ENCODE results near the gene NRG3. TPM values are rescaled to one million over a fixed set of nuclear protein-coding genes. Genes with fewer than 3 reads are reported as not detected.

Gene NRG3
- total RNA-seq, 1 donor from 2014 or later = 0.74 TPM

DNA sequence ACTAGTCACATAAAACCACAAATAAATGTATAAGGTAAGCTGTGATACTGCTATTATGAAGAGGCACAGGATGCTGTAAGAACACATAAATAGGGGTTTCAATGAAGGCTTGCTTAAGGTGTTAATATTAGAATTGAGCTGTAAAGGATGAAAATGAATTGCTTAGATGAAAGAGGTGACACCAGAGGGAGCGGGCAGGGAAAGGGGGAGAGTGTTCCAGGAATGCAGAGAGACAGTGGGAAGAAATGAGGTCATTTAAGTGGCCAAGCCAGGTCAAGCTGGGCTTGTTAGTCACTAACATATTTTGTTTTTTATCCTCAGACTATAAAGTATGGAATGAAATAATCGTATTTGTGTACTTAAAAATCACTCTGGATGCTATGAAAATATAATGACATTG, 193.5 kb downstream of the NRG3 start:
- no peaks in the 10 kb centered on the region for H3K4me1 Mint-ChIP-seq
- H3K36me3 Mint-ChIP-seq = no peaks in the 10 kb centered on the region
- H3K27ac Mint-ChIP-seq = no peak overlapping the region
- TF ChIP-seq, protein P1, sequence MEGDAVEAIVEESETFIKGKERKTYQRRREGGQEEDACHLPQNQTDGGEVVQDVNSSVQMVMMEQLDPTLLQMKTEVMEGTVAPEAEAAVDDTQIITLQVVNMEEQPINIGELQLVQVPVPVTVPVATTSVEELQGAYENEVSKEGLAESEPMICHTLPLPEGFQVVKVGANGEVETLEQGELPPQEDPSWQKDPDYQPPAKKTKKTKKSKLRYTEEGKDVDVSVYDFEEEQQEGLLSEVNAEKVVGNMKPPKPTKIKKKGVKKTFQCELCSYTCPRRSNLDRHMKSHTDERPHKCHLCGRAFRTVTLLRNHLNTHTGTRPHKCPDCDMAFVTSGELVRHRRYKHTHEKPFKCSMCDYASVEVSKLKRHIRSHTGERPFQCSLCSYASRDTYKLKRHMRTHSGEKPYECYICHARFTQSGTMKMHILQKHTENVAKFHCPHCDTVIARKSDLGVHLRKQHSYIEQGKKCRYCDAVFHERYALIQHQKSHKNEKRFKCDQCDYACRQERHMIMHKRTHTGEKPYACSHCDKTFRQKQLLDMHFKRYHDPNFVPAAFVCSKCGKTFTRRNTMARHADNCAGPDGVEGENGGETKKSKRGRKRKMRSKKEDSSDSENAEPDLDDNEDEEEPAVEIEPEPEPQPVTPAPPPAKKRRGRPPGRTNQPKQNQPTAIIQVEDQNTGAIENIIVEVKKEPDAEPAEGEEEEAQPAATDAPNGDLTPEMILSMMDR (IDR thresholded peaks at IDR 0.05; ENCODE audit: unreplicated experiment) = no peak
- no peaks in the 10 kb centered on the region for H3K9me3 Mint-ChIP-seq
- no peak for DNase-seq (ENCODE audit: low spot score in 2 of 2, unreplicated experiment in 2 of 2)
- no peak overlapping the region for H3K4me3 Mint-ChIP-seq
- H3K27me3 Mint-ChIP-seq (ENCODE audit: low read depth) = peaks cover 6% of the 10 kb centered on the region

DNA sequence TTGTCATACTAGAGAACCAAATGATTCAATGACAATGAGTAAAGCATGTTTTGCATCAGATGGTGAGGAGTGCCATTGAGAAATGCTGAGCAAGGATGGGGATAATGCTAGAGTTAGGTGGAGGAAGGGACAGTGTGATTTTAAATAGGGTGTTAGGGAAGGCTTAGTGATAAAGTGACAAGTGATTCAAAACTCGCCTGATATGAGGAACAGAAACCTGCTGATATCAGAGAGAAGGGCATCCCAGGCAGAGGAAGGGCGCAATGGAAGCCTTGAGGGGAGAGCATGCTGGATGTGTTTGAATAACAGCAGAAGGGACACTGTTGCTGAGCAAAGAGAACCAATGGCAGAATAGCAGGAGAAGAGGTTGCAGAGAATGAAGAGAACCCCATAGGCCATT, 196.2 kb downstream of the NRG3 start:
- TF ChIP-seq, protein P1 (IDR thresholded peaks at IDR 0.05; ENCODE audit: unreplicated experiment) = no peak

DNA sequence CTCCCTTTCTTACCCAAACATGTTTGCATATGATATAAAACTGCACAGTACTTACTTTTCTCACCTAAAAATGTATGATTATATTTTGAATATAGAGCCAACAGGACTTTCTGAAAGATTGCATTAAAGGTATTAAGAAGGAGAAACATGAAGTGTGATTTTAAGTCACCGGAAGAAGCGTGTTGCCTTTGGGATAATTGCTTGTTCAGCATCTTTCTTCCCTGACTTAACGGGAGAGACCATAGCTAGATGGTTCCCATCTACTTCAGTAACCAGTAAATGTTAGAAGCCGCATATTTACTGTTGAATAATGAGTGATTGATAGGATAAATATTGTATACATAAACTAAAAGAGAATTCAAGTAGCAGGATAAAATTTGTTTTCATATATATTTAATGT, 197.1 kb downstream of the NRG3 start:
- Mint-ChIP-seq H3K4me3 (no peak overlapping the region), H3K4me1 (no peaks in the 10 kb centered on the region), H3K9me3 (no peaks in the 10 kb centered on the region), H3K36me3 (no peaks in the 10 kb centered on the region), H3K27ac (no peak overlapping the region), H3K27me3 (ENCODE audit: low read depth) (peaks cover 17% of the 10 kb centered on the region)
- no peak for DNase-seq (ENCODE audit: low spot score in 2 of 2, unreplicated experiment in 2 of 2)
- TF ChIP-seq, protein P1 (IDR thresholded peaks at IDR 0.05; ENCODE audit: unreplicated experiment) = no peak

More for the DNA sequence above, 196.2 kb downstream of the NRG3 start:
- Mint-ChIP-seq H3K4me1 (no peaks in the 10 kb centered on the region), H3K36me3 (no peaks in the 10 kb centered on the region), H3K27me3 (ENCODE audit: low read depth) (peaks cover 17% of the 10 kb centered on the region), H3K9me3 (no peaks in the 10 kb centered on the region), H3K4me3 (no peak overlapping the region), H3K27ac (no peak overlapping the region)
- no peak for DNase-seq (ENCODE audit: low spot score in 2 of 2, unreplicated experiment in 2 of 2)

DNA sequence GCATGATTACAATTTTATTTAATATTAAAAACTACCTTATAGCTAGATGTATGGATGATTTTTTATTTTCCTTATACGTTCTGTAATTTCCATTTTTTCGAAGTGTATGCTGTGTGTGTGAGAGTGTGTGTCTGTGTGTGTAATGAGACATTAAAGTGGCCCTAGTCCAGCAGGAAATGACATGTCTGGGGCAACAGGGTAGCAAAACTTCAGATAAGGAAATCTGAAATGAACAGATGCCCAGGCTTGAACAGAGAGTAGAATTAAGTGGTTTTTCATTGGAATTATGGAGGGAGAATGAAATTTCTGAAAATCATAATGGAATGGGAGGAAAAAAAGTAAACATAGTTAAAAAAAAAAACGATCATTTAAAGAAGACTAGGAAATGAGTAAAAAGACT, 200.6 kb downstream of the NRG3 start:
- H3K9me3 Mint-ChIP-seq = no peaks in the 10 kb centered on the region
- TF ChIP-seq, protein P1 (IDR thresholded peaks at IDR 0.05; ENCODE audit: unreplicated experiment) = no peak
- H3K27ac Mint-ChIP-seq = no peak overlapping the region
- no peaks in the 10 kb centered on the region for H3K4me1 Mint-ChIP-seq
- no peak overlapping the region for H3K4me3 Mint-ChIP-seq
- peaks cover 17% of the 10 kb centered on the region for H3K27me3 Mint-ChIP-seq (ENCODE audit: low read depth)
- no peaks in the 10 kb centered on the region for H3K36me3 Mint-ChIP-seq
- DNase-seq (ENCODE audit: low spot score in 2 of 2, unreplicated experiment in 2 of 2) = no peak

DNA sequence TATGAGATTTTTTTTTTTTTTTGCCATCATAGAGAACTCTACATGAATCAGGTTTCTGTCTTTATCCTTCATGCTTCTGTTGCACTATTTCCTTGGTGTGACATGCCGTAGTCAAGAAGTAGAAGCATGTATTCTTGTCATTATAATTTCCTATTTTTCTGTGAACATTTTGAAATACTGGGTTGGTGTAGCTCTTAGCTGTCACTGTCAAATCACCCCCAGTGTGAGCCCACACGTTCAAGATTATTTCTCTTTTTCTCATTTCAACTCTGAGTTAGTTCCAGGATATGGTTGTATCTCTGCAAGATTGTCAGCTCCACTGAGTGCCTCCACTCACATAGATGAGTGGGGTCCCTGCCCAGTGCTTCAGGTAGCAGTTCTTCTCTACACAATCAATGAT, 209.5 kb downstream of the NRG3 start:
- no peak for DNase-seq (ENCODE audit: low spot score in 2 of 2, unreplicated experiment in 2 of 2)
- H3K4me1 Mint-ChIP-seq = no peaks in the 10 kb centered on the region
- no peak overlapping the region for H3K27ac Mint-ChIP-seq
- H3K9me3 Mint-ChIP-seq = no peaks in the 10 kb centered on the region
- no peak overlapping the region for H3K4me3 Mint-ChIP-seq
- H3K27me3 Mint-ChIP-seq (ENCODE audit: low read depth) = no peaks in the 10 kb centered on the region
- TF ChIP-seq, protein P1 (IDR thresholded peaks at IDR 0.05; ENCODE audit: unreplicated experiment) = no peak
- H3K36me3 Mint-ChIP-seq = no peaks in the 10 kb centered on the region

DNA sequence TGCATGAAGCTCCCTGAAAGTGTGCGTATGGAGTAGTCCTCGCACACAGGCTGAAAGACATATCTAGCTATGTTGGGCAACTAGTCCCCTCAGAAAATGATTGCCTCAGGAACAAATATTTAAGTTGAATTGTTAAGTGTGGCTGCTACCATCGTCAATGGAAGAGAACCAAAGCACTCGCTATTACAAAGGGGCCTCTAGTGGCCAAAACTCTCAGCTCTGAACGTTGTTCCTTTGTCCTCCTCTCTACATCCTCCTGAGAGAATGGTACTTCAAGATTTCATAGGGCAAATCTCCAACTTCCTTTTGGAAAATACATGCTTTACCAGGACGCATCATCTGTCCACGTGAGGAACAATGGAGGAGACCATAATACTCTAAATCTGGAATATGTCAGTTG, 209.9 kb downstream of the NRG3 start:
- TF ChIP-seq, protein P1 (IDR thresholded peaks at IDR 0.05; ENCODE audit: unreplicated experiment) = no peak
- H3K27ac Mint-ChIP-seq = no peak overlapping the region
- no peak overlapping the region for H3K4me3 Mint-ChIP-seq
- H3K36me3 Mint-ChIP-seq = no peaks in the 10 kb centered on the region
- no peaks in the 10 kb centered on the region for H3K4me1 Mint-ChIP-seq
- no peaks in the 10 kb centered on the region for H3K9me3 Mint-ChIP-seq
- no peaks in the 10 kb centered on the region for H3K27me3 Mint-ChIP-seq (ENCODE audit: low read depth)
- DNase-seq (ENCODE audit: low spot score in 2 of 2, unreplicated experiment in 2 of 2) = no peak

All from mesothelial cell of epicardium (in vitro differentiated cells).